WI38 (cell line): Measurements from ENCODE around the gene HECTD2.

Source experiments
- H3K4me3 ChIP-seq: 2 replicates; pipeline ENCODE4 v1.5.1; 2011; ENCODE audit warnings: low read depth, mild to moderate bottlenecking, control low read depth, low read length
- CTCF ChIP-seq: IDR thresholded peaks from 2 replicates; pipeline ENCODE4 v1.5.1; 2012; ENCODE audit warnings: low read depth, mild to moderate bottlenecking, control low read depth, low read length

Gene HECTD2

GRCh38 chr10:91539930-91540329 lies 129.8 kb downstream of the HECTD2 start:
- no peak overlapping the region for H3K4me3 ChIP-seq
- TF ChIP-seq CTCF: no peak

GRCh38 chr10:91540733-91541132 lies 130.6 kb downstream of the HECTD2 start:
- H3K4me3 ChIP-seq: no peak overlapping the region
- TF ChIP-seq CTCF: no peak

- TF ChIP-seq CTCF: no peak
- no peak overlapping the region for H3K4me3 ChIP-seq
These were observed 131.3 kb downstream of the HECTD2 start for GRCh38 chr10:91541481-91541880.

- H3K4me3 ChIP-seq: no peak overlapping the region
- no peak for TF ChIP-seq CTCF
These were observed 135.2 kb downstream of the HECTD2 start for GRCh38 chr10:91545384-91545783.

GRCh38 chr10:91545838-91546237 lies 135.7 kb downstream of the HECTD2 start:
- H3K4me3 ChIP-seq: no peak overlapping the region
- no peak for TF ChIP-seq CTCF

- no peak overlapping the region for H3K4me3 ChIP-seq
- no peak for TF ChIP-seq CTCF
These were observed 139.1 kb downstream of the HECTD2 start for GRCh38 chr10:91549262-91549661.

- H3K4me3 ChIP-seq: no peak overlapping the region
- TF ChIP-seq CTCF: no peak
These were observed 139.9 kb downstream of the HECTD2 start for GRCh38 chr10:91550021-91550420.
